ENCODE measurements around the gene CHST9.

GRCh38 chr18:26926066-26926675, 258.9 kb downstream of the CHST9 start:
- TF ChIP-seq CTCF (IDR thresholded peaks at IDR 0.05) (no peak), POLR2A (IDR thresholded peaks at IDR 0.05) (no peak)
